ENCODE data around the gene ANKRD12. TPM values are rescaled to one million over a fixed set of nuclear protein-coding genes. Genes with fewer than 3 reads are reported as not detected.
A peak's percentile ranks its signal among the peaks of the same experiment; 100 is the strongest.

ANKRD12 gene
- total RNA-seq, 4 donors from 2014 or later: 13.0 to 60.3 (median 23.4) TPM

GRCh38 chr18:9184998-9185613 is 48.5 kb downstream of the ANKRD12 start:
- H3K4me1 ChIP-seq: peaks cover 0 to 38% (median 11%) of the 10 kb centered on the region in 3 donors
- peaks cover 0 to 61% (median 0%) of the 10 kb centered on the region in 3 donors for H3K36me3 ChIP-seq
- peak overlapping the region in 2 of 4 donors; percentile 11 to 46 for H3K27ac ChIP-seq
- intact Hi-C loops (cut with DNase I): no loop called here
- TF ChIP-seq POLR2A (IDR thresholded peaks at IDR 0.05): no peak
- TF ChIP-seq, protein P1, sequence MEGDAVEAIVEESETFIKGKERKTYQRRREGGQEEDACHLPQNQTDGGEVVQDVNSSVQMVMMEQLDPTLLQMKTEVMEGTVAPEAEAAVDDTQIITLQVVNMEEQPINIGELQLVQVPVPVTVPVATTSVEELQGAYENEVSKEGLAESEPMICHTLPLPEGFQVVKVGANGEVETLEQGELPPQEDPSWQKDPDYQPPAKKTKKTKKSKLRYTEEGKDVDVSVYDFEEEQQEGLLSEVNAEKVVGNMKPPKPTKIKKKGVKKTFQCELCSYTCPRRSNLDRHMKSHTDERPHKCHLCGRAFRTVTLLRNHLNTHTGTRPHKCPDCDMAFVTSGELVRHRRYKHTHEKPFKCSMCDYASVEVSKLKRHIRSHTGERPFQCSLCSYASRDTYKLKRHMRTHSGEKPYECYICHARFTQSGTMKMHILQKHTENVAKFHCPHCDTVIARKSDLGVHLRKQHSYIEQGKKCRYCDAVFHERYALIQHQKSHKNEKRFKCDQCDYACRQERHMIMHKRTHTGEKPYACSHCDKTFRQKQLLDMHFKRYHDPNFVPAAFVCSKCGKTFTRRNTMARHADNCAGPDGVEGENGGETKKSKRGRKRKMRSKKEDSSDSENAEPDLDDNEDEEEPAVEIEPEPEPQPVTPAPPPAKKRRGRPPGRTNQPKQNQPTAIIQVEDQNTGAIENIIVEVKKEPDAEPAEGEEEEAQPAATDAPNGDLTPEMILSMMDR (IDR thresholded peaks at IDR 0.05): no peak
- 60 to 81% methylated on average over 4 of the region's 4 CpGs for WGBS, 2 donors
- H3K27me3 ChIP-seq: no peaks in the 10 kb centered on the region
- H3K4me3 ChIP-seq: peak overlapping the region in 1 of 4 donors; percentile 22
- no peaks in the 10 kb centered on the region for H3K9me3 ChIP-seq
- DNase-seq: no peak

GRCh38 chr18:9188359-9189231 is 52.0 kb downstream of the ANKRD12 start:
- Histone ChIP-seq H3K4me1 (peaks cover 0 to 19% (median 11%) of the 10 kb centered on the region in 3 donors), H3K4me3 (no peak overlapping the region), H3K9me3 (no peaks in the 10 kb centered on the region), H3K27ac (no peak overlapping the region), H3K27me3 (no peaks in the 10 kb centered on the region), H3K36me3 (peaks cover 0 to 67% (median 0%) of the 10 kb centered on the region in 3 donors)
- intact Hi-C loops (cut with DNase I): no loop called here
- TF ChIP-seq, protein P1 (IDR thresholded peaks at IDR 0.05): no peak
- no peak for TF ChIP-seq POLR2A (IDR thresholded peaks at IDR 0.05)
- DNase-seq: no peak
- WGBS, 2 donors: 90 to 92% methylated on average over 3 of the region's 3 CpGs

GRCh38 chr18:9189491-9189890 is 52.9 kb downstream of the ANKRD12 start:
- TF ChIP-seq, protein P1 (IDR thresholded peaks at IDR 0.05): no peak
- TF ChIP-seq POLR2A (IDR thresholded peaks at IDR 0.05): no peak
- no peak overlapping the region for H3K4me3 ChIP-seq
- intact Hi-C loops (cut with DNase I): no loop called here
- H3K27me3 ChIP-seq: no peaks in the 10 kb centered on the region
- H3K9me3 ChIP-seq: no peaks in the 10 kb centered on the region
- no peak for DNase-seq
- H3K36me3 ChIP-seq: peaks cover 0 to 61% (median 0%) of the 10 kb centered on the region in 3 donors
- H3K4me1 ChIP-seq: peaks cover 0 to 17% (median 9%) of the 10 kb centered on the region in 3 donors
- 91 to 93% methylated on average over 2 of the region's 2 CpGs for WGBS, 2 donors
- no peak overlapping the region for H3K27ac ChIP-seq

DNA sequence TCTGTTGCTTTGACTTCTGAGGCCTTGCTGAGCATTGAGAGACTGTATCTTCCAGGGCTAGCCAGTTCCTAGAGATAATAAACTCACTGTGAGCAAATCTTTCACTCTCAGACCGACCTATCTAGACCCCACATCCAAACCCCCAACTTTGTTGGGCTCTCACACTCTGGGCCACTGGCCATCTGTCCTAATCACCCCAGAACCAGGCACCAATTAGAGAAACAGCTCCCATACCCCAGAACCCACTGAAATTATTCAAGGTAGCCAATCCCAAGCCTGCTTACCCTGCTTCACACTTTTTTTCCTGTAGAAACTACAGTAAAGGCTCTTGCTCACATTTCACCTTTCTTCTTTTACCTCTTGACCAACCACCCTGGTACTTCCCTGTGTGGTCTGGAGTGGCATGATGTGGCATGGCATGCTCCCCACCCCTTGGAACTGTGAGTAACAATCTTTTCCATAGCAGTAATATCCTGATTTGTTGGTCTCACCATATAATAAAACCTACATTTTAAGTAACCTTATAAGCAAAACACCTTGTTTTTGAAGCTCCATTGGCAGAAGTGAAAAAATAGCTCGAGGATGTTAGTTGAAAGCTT is 55.2 kb downstream of the ANKRD12 start:
- TF ChIP-seq POLR2A (IDR thresholded peaks at IDR 0.05): no peak
- TF ChIP-seq, protein P1 (IDR thresholded peaks at IDR 0.05): no peak
- H3K4me3 ChIP-seq: no peak overlapping the region
- 70 to 71% methylated on average over 2 of the region's 2 CpGs for WGBS, 2 donors
- intact Hi-C loops (cut with DNase I): no loop called here
- no peak for DNase-seq
- H3K27ac ChIP-seq: no peak overlapping the region
- H3K4me1 ChIP-seq: peaks cover 0 to 5% (median 3%) of the 10 kb centered on the region in 3 donors
- no peaks in the 10 kb centered on the region for H3K9me3 ChIP-seq
- H3K36me3 ChIP-seq: peaks cover 0 to 76% (median 5%) of the 10 kb centered on the region in 3 donors
- no peaks in the 10 kb centered on the region for H3K27me3 ChIP-seq

All from esophagus squamous epithelium (tissue), 5 donors.